Mesodermal cell (in vitro differentiated cells): ENCODE measurements around the gene C4orf36.

Experiments used
- H3K27ac ChIP-seq: 2 replicates; pipeline ENCODE4 v1.7.0; 2013; ENCODE audit warnings: mild to moderate bottlenecking, low read depth, low read length, moderate library complexity; ENCODE audit not compliant: severe bottlenecking
- H3K36me3 ChIP-seq: 2 replicates; pipeline ENCODE4 v1.7.1; 2013; ENCODE audit warnings: mild to moderate bottlenecking, low read length, moderate library complexity; ENCODE audit not compliant: control insufficient read depth, insufficient read depth
- H3K4me1 ChIP-seq: one replicate; pipeline ENCODE4 v1.7.1; 2013; ENCODE audit warnings: mild to moderate bottlenecking, low read length; ENCODE audit not compliant: insufficient read depth, control insufficient read depth, poor library complexity, severe bottlenecking
- H3K4me3 ChIP-seq: 2 replicates; pipeline ENCODE4 v1.7.0; 2013; ENCODE audit warnings: low read length, control low read depth, mild to moderate bottlenecking; ENCODE audit not compliant: insufficient read depth, poor library complexity, severe bottlenecking; ENCODE audit errors: extremely low read depth
- H3K9me3 ChIP-seq: 2 replicates; pipeline ENCODE4 v1.7.1; 2013; ENCODE audit warnings: mild to moderate bottlenecking, low read length, moderate library complexity; ENCODE audit not compliant: control insufficient read depth
- WGBS, 2 experiments: methylation state at CpG; one replicate each; pipeline ENCODE4 v1.1.5; 2013; ENCODE audit warnings: missing lambda C conversion rate in 2 of 2; ENCODE audit not compliant: insufficient coverage in 2 of 2; 5-methylcytosine and 5-hydroxymethylcytosine counted together

Gene C4orf36

DNA sequence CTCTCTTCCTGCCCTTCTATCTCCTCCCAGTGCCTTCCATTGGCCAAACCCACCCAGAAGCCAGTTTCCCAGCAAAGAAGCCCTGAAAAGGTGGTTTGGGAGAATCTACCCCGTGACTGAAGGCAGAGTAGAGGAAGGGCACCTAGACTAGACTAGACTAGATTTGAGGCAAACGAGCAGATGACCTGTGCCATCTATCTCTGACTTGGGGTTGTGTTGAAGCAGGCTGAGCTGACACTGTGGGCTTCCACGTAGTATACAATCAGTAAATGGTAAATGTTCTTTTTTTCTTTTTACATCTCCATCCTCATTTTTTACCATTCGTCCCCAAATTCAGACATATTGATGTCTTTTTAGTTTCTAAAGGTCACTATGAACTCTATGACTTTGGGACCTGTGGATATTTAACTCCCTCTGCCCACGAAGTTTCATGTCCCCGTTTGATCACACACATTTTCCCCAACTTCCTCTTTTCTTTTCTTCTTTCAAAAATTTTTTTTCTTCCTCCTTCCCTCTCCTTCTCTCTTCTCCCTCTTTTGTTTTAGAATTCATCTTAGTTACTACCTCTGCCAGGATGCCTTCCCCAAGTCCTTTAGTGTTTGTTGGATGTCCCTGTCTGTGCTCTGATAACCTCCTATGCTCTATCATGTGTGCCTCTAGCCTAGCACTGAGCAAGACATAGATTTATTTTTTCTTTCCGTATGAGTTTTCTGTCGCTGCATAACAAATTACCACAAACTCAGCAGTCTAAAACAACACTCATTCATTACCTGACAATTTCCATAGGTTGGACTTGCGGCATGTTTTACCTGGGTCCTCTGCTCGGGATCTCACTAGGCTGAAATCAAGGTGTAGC, 36.4 kb upstream of the C4orf36 start:
- no peaks in the 10 kb centered on the region for H3K36me3 ChIP-seq
- H3K4me3 ChIP-seq: no peak overlapping the region
- H3K9me3 ChIP-seq: no peaks in the 10 kb centered on the region
- 90 to 100% methylated on average over 4 to 5 of the region's 10 CpGs for WGBS, 2 experiments
- peaks cover 5% of the 10 kb centered on the region for H3K4me1 ChIP-seq
- no peak overlapping the region for H3K27ac ChIP-seq

DNA sequence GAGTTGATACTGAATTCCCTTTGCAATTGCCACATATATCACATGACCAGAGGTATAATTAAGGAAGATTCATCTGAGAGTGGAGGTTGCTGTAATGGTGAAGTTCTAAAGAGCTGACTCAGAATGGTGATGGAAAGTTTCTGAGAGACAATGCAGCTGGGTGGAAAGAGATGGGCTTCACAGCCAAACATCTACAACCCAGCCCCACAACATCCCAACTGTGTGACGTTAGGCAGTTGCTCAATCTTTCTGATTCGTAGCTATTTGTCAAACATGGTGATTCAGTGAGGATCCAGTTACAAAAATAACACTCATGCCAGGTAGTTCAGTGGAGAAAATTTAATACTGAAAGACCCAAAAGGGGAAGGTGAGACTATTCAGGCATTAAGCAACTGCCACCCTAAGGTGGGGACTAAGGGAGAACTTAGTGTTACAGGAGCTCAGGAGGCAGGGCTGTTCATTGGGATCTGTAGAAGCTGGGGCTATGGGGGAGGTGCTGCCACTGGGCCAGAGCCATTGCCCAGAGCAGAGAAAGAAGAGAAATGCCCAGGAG, 35.7 kb upstream of the C4orf36 start:
- Histone ChIP-seq H3K27ac (no peak overlapping the region), H3K9me3 (no peaks in the 10 kb centered on the region)
- 100% methylated on average over 1 to 2 of the region's 2 CpGs for WGBS, 2 experiments

DNA sequence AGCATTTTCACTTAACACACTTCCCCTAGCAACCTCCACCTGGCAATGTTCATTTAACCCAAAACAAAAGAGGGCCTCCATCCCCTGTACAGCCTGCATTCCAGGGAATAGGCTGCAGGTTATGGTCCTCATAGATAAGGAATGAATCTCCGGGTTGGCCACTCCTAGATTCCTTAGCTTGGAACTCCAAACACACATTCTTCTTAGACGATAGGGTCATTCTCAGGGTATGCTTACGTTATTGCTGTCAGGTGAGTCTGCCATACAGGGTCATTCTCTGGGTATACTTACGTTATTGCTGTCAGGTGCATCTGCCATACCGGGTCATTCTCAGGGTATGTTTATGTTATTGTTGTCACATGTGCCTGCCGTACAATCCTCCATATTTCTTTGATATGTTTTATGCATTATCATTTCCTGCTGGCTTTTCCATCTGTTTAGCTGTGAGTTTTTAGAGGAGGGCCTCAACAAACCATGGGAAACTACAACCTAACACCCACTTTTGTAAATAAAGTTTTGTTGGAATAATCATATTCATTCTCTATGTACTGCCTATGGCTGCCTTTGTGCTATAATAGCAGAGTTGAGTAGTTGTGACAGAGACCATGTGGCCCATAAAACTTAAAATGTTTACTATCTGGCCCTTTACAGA, 34.3 kb upstream of the C4orf36 start:
- Histone ChIP-seq H3K36me3 (no peaks in the 10 kb centered on the region), H3K9me3 (no peaks in the 10 kb centered on the region), H3K4me3 (no peak overlapping the region), H3K4me1 (peaks cover 5% of the 10 kb centered on the region), H3K27ac (no peak overlapping the region)
- WGBS, 2 experiments: 93 to 94% methylated on average over 2 to 4 of the region's 6 CpGs

More for the DNA sequence above, 35.7 kb upstream of the C4orf36 start:
- H3K4me1 ChIP-seq: peaks cover 5% of the 10 kb centered on the region
- no peaks in the 10 kb centered on the region for H3K36me3 ChIP-seq
- H3K4me3 ChIP-seq: no peak overlapping the region

DNA sequence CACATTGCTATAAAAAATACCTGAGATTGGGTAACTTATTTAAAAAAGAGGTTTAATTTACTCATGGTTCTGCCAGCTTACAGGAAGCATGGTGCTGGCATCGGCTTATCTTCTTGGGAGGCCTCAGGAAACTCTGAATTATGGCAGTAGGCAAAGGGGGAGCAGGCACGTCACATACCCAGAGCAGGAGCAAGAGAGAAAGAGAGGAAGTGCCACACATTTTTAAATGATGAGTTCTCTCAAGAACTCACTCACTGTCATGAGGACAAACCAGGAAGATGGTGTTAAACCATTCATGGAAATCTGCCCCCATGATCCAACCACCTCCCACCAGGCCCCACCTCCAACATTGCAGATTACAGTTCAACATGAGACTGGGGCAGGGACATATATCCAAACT, 32.6 kb upstream of the C4orf36 start:
- Histone ChIP-seq H3K4me3 (no peak overlapping the region), H3K27ac (peak overlapping the region; percentile 70), H3K4me1 (peaks cover 5% of the 10 kb centered on the region), H3K9me3 (no peaks in the 10 kb centered on the region), H3K36me3 (no peaks in the 10 kb centered on the region)
- WGBS, 2 experiments: 44 to 100% methylated on average over 1 to 2 of the region's 2 CpGs

DNA sequence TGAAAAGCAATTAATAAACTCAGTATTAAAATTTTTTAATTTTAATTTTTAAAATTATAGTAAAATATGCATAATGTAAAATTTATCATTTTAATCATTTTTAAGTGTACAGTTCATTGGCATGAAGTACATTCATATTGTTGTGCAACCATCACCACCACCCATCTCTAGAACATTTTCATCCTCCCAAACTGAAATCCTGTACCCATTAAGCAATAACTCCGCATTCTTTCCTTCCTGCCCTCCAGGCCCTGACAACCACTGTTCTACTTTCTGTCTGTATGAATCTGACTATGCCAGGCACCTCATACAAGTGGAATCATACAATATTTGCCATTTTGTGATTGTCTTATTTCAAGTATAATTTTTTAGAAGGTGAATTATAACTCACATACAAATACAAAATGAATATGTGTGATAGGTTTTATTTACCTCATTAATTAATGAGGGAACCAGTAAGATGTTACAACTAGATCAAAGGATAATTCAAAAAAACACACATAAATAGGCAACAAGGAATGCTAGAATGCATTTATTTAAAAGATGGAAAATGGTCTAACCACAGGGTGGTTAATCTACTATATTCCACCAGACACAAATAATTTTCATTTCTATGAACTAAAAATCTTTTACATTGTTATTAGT, 29.5 kb upstream of the C4orf36 start:
- H3K9me3 ChIP-seq: no peaks in the 10 kb centered on the region
- no peak overlapping the region for H3K4me3 ChIP-seq
- 71 to 89% methylated on average over 1 of the region's 1 CpG for WGBS, 2 experiments
- no peak overlapping the region for H3K27ac ChIP-seq
- peaks cover 7% of the 10 kb centered on the region for H3K4me1 ChIP-seq
- no peaks in the 10 kb centered on the region for H3K36me3 ChIP-seq

DNA sequence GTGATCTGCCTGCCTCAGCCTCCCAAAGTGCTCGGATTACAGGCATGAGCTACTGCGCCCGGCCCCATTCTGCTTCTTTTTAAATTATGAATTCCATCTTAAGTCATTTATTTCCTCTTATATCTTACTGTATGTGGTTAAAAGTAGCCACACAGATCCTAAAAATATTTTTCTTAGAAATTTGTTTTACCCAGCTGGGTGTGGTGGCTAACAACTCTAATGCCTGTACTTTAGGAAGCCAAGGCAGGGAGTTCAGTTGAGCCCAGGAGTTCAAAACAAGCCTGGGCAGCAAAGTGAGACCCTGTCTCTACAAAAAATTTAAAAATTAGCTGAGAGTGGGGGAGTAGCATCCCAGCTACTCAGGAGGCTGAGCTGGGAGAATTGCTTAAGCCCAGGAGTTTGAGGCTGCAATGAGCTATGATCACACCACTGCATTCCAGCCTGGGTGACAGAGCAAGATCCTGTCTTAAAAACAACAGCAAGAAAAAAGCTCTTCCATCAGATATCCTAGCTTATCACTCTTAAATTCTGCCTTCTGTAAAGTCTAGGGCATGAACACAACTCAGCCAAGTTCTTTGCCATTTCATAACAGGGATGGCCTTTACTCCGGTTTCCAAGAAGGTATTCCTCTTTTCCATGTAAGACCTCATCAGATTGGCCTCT, 27.5 kb upstream of the C4orf36 start:
- no peaks in the 10 kb centered on the region for H3K36me3 ChIP-seq
- no peaks in the 10 kb centered on the region for H3K9me3 ChIP-seq
- 75 to 88% methylated on average over 1 of the region's 4 CpGs for WGBS, 2 experiments
- no peak overlapping the region for H3K4me3 ChIP-seq
- peaks cover 7% of the 10 kb centered on the region for H3K4me1 ChIP-seq
- no peak overlapping the region for H3K27ac ChIP-seq

DNA sequence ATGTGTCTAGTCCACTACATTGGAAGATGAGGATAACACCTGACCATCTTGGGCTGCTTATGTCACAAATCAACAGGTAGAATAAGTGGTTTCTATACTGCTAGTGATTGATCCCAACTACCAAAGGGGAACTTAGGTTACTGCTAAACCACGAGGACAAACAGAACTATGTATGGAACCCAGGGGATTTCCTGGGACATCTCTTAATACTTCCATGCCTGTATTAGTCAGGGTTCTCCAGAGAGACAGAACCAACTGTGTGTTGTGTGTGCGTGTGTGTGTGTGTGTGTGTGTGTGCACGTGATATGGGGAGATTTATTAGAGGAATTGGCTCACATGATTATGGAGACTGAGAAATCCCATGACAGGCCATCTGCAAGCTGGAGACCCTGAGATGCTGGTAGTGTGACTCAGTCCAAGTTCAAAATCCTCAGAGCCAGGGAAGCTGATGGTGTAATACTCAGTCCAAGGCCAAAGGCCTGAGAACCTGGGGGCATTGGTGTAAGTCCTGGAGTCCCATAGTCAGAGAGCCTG, 26.4 kb upstream of the C4orf36 start:
- no peak overlapping the region for H3K27ac ChIP-seq
- no peaks in the 10 kb centered on the region for H3K36me3 ChIP-seq
- H3K4me1 ChIP-seq: peaks cover 2% of the 10 kb centered on the region
- H3K4me3 ChIP-seq: no peak overlapping the region
- H3K9me3 ChIP-seq: no peaks in the 10 kb centered on the region
- WGBS, 2 experiments: 53 to 72% methylated on average over 2 to 3 of the region's 3 CpGs

DNA sequence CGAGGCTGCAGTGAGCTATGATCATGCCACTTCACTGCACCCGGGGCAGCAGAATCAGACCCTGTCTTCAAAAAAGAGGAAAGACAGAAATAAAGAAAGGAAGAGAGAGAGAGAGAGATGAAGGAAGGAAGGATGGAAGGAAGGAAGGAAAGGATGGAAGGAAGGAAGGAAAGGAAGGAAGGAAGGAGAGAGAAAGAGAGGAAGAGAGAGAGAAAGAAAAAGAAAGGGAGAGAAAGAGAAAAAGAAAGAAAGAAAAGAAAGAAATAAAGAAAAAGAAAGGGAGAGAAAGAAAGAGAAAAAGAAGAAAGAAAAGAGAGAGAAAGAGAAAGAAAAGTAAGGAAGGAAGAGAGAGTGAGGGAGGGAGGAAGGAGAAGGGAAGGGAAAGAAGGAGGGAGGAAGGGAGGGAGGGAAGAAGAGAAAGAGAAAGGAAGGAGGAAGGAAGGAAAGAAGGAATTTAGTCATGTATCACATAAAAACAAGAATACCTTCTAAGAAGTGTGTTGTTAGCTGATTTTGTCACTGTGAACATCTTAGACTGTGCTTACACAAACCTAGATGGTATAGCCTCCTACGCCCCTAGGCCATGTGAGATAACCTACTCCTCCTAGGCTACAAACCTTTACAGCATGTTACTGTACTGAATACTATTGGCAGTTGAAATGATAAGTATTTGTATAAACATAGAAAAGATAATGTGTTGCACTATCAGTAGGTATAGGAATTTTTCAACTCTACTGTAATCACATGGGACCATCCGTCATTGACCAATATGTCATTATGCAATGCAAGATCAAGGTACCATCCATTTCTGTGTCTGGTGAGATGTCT, 25.2 kb upstream of the C4orf36 start:
- no peaks in the 10 kb centered on the region for H3K36me3 ChIP-seq
- H3K4me3 ChIP-seq: no peak overlapping the region
- WGBS, 2 experiments: 95 to 100% methylated on average over 2 of the region's 4 CpGs
- H3K9me3 ChIP-seq: no peaks in the 10 kb centered on the region
- H3K27ac ChIP-seq: no peak overlapping the region
- peaks cover 2% of the 10 kb centered on the region for H3K4me1 ChIP-seq

DNA sequence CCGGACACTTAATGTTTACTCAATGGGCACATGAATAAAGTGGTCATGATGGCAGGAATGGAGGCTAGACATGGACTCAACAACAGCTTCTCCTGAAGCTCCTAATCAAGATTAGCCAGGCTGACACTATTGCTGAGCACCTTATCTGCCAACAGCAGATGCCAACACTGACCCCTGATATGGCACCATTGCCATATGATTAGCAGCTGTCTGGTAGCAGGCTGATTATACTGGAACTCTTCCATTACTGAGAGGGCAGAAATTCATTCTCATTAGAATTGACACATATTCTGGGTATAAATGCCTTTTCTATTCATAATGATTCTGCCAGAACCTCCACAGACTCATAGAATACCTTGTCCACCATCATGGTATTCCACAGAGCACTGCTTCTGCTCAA, 24.2 kb upstream of the C4orf36 start:
- Histone ChIP-seq H3K4me3 (no peak overlapping the region), H3K27ac (no peak overlapping the region), H3K36me3 (no peaks in the 10 kb centered on the region), H3K4me1 (peaks cover 2% of the 10 kb centered on the region), H3K9me3 (no peaks in the 10 kb centered on the region)
- no CpG with 5 or more reads among the region's 1 CpG for WGBS, 2 experiments
